ENCODE measurements around the gene DNPH1.

- TF ChIP-seq CTCF (IDR thresholded peaks at IDR 0.05) (no peak), POLR2A (IDR thresholded peaks at IDR 0.05) (no peak)
Observed at GRCh38 chr6:43261198-43261597, 31.9 kb upstream of the DNPH1 start.

All from body of pancreas (tissue), 4 donors.